PFSK-1 (cell line): ENCODE measurements around the gene P2RY6.

Experiments used
- FOXP2 ChIP-seq: optimal IDR thresholded peaks from 2 replicates; pipeline ENCODE3; 2011; ENCODE audit warnings: borderline replicate concordance, control low read depth, inconsistent platforms; ENCODE audit not compliant: insufficient read depth; ENCODE audit errors: extremely low read length, extremely low read depth
- POLR2AphosphoS5 ChIP-seq: IDR thresholded peaks from 2 replicates; pipeline ENCODE4 v1.6.1; 2012; ENCODE audit warnings: low read depth, mild to moderate bottlenecking, control low read depth, low read length, moderate library complexity
- REST ChIP-seq, 2 experiments: IDR thresholded peaks; 2 replicates each; pipeline versions ENCODE4 v1.6.1 to v1.8.0; 2011 to 2012; ENCODE audit warnings: low read depth in 2 of 2, low read length in 2 of 2, control low read depth in 1 of 2, inconsistent platforms in 1 of 2, mild to moderate bottlenecking in 1 of 2, moderate library complexity in 1 of 2; ENCODE audit not compliant: insufficient read depth in 1 of 2
- SIN3A ChIP-seq: IDR thresholded peaks from 2 replicates; pipeline ENCODE4 v1.6.1; 2012; ENCODE audit warnings: mild to moderate bottlenecking, low read length, moderate library complexity, borderline replicate concordance; ENCODE audit not compliant: insufficient read depth
- TAF1 ChIP-seq: IDR thresholded peaks from 2 replicates; pipeline ENCODE4 v1.6.1; 2012; ENCODE audit warnings: low read length, control low read depth, borderline replicate concordance; ENCODE audit not compliant: insufficient read depth

Gene P2RY6

GRCh38 chr11:73237471-73238290, 34.5 kb upstream of the P2RY6 start:
- no peak for TF ChIP-seq POLR2AphosphoS5
- no peak for TF ChIP-seq TAF1
- TF ChIP-seq REST (IDR thresholded peaks at IDR 0.05; ENCODE audit: insufficient read depth in 1 of 2, low read depth in 2 of 2, low read length in 2 of 2): no peak
- TF ChIP-seq SIN3A: no peak
- no peak for TF ChIP-seq FOXP2

GRCh38 chr11:73239111-73239521, 33.0 kb upstream of the P2RY6 start:
- TF ChIP-seq POLR2AphosphoS5 (no peak), FOXP2 (no peak), REST (IDR thresholded peaks at IDR 0.05; ENCODE audit: insufficient read depth in 1 of 2, low read depth in 2 of 2, low read length in 2 of 2) (no peak), SIN3A (no peak), TAF1 (no peak)

- TF ChIP-seq SIN3A: no peak
- TF ChIP-seq POLR2AphosphoS5: no peak
- no peak for TF ChIP-seq REST (IDR thresholded peaks at IDR 0.05; ENCODE audit: insufficient read depth in 1 of 2, low read depth in 2 of 2, low read length in 2 of 2)
- no peak for TF ChIP-seq TAF1
- no peak for TF ChIP-seq FOXP2
Measured at GRCh38 chr11:73239571-73240189, 32.5 kb upstream of the P2RY6 start.

GRCh38 chr11:73240190-73240781, 31.9 kb upstream of the P2RY6 start:
- no peak for TF ChIP-seq SIN3A
- no peak for TF ChIP-seq TAF1
- TF ChIP-seq POLR2AphosphoS5: no peak
- TF ChIP-seq REST (IDR thresholded peaks at IDR 0.05; ENCODE audit: insufficient read depth in 1 of 2, low read depth in 2 of 2, low read length in 2 of 2): no peak
- no peak for TF ChIP-seq FOXP2
